Hematopoietic multipotent progenitor cell treated with erythropoietin and hydrocortisone succinate and interleukin-3 and kit ligand, for 17 days (in vitro differentiated cells): ENCODE data around the gene PITPNC1.
A peak's percentile ranks its signal among the peaks of the same experiment; 100 is the strongest.
"Not testable (repeated sequence)": the region's sequence is repeated elsewhere in the genome, so short reads cannot be mapped to it uniquely, and the experiment has no call there.

ENCODE experiments used
- DNase-seq: peaks from one replicate; pipeline ENCODE4 v3.0.0-alpha.2; 2015; ENCODE audit warnings: low spot score

The PITPNC1 gene

GRCh38 chr17:67369676-67370075 lies 7.4 kb upstream of the PITPNC1 start:
- no peak for DNase-seq

- no peak for DNase-seq
Measured at GRCh38 chr17:67372751-67373150, 4.3 kb upstream of the PITPNC1 start.

GRCh38 chr17:67374329-67375053 lies 2.6 kb upstream of the PITPNC1 start:
- DNase-seq = peak; percentile 68

- no peak for DNase-seq
Measured at GRCh38 chr17:67375054-67375427, 2.0 kb upstream of the PITPNC1 start.

- no peak for DNase-seq
Measured at GRCh38 chr17:67375716-67376115, 1.4 kb upstream of the PITPNC1 start.

GRCh38 chr17:67376415-67376736 lies 705 bp upstream of the PITPNC1 start:
- DNase-seq = no peak

- DNase-seq = no peak
Measured at GRCh38 chr17:67377488-67378453, 690 bp downstream of the PITPNC1 start.

GRCh38 chr17:67378454-67379250 lies 1.6 kb downstream of the PITPNC1 start:
- peak; percentile 35 for DNase-seq

- no peak for DNase-seq
Measured at GRCh38 chr17:67379251-67379630, 2.2 kb downstream of the PITPNC1 start.

- no peak for DNase-seq
Measured at GRCh38 chr17:67381929-67382257, 4.8 kb downstream of the PITPNC1 start.

GRCh38 chr17:67385122-67385988 lies 8.3 kb downstream of the PITPNC1 start:
- DNase-seq = no peak

- peak; percentile 38 for DNase-seq
Measured at GRCh38 chr17:67386965-67387551, 10.0 kb downstream of the PITPNC1 start.

- not testable (repeated sequence) for DNase-seq
Measured at GRCh38 chr17:67388536-67388935, 11.5 kb downstream of the PITPNC1 start.

- no peak for DNase-seq
Measured at GRCh38 chr17:67388986-67389385, 11.9 kb downstream of the PITPNC1 start.

- no peak for DNase-seq
Measured at GRCh38 chr17:67390006-67390645, 13.0 kb downstream of the PITPNC1 start.

GRCh38 chr17:67390646-67391361 lies 13.7 kb downstream of the PITPNC1 start:
- DNase-seq = no peak

GRCh38 chr17:67392111-67392510 lies 15.0 kb downstream of the PITPNC1 start:
- DNase-seq = no peak

GRCh38 chr17:67393809-67394397 lies 16.8 kb downstream of the PITPNC1 start:
- no peak for DNase-seq

- no peak for DNase-seq
Measured at GRCh38 chr17:67399676-67400075, 22.6 kb downstream of the PITPNC1 start.

GRCh38 chr17:67400193-67400592 lies 23.1 kb downstream of the PITPNC1 start:
- DNase-seq = no peak
